K562 (cell line): ENCODE results near the gene MKNK2. TPM values are rescaled to one million over a fixed set of nuclear protein-coding genes. Genes with fewer than 3 reads are reported as not detected.

Experiments used
- ATAC-seq: fragments of 200-7000 bp; cut with Tn5 transposase; 3 replicates; pipeline ENCODE4 v1.9.1; 2020; ENCODE audit warnings: moderate library complexity
- BruUV-seq: library from RNA; stranded (reverse); fragments of 400-500 nt; replicated peaks from 2 replicates; lab custom pipeline; 2021; lab: Mats Ljungman, UMichigan
- CTCF ChIA-PET: fragments of 300-600 bp; formaldehyde crosslinking; extraction: SDS; loops from one replicate; lab custom pipeline; 2021; ENCODE audit warnings: low intra/inter-chr PET ratio; lab: Yijun Ruan, JAX
- POLR2A ChIA-PET: fragments of 300-600, 350-650 bp; sonication (Branson Sonifier 250); formaldehyde crosslinking; extraction: SDS; loops from one replicate; lab custom pipeline; 2021; ENCODE audit warnings: antibody characterized with exemption, inconsistent platforms; lab: Yijun Ruan, JAX
- DNase-seq, 4 experiments: peaks; one replicate each; pipeline versions ENCODE4 v3.0.0 to v3.0.0-alpha.2; 2011 to 2018; ENCODE audit warnings: low spot score in 3 of 4, mixed read lengths in 3 of 4; ENCODE audit errors: extremely low read depth in 1 of 4
- FAIRE-seq: peaks from 2 replicates; lab custom pipeline; 2011; peaks lifted over from hg19 to GRCh38; lab: Jason Lieb, UNC
- H2AFZ ChIP-seq: 2 replicates; pipeline ENCODE4 v1.6.0; 2011; ENCODE audit warnings: low read depth, low read length, control low read depth, inconsistent platforms
- H3K27ac ChIP-seq: fragments of 200-600 bp; 3 replicates; pipeline ENCODE4 v1.8.0; 2011; ENCODE audit warnings: low read depth, mild to moderate bottlenecking, control low read depth, inconsistent platforms, low read length, moderate library complexity, mixed read lengths; ENCODE audit errors: extremely low read depth
- H3K27me3 ChIP-seq, 2 experiments: fragments of 300-600 bp in 1 of 2; 2 replicates in 1 of 2; 3 replicates in 1 of 2; pipeline versions ENCODE4 v1.6.0 to v1.8.0; 2011; ENCODE audit warnings: inconsistent platforms in 2 of 2, low read length in 2 of 2, mild to moderate bottlenecking in 1 of 2, mixed read lengths in 1 of 2, moderate library complexity in 1 of 2; ENCODE audit not compliant: control insufficient read depth in 2 of 2, insufficient read depth in 2 of 2
- H3K36me3 ChIP-seq: fragments of 300-600 bp; 3 replicates; pipeline ENCODE4 v1.8.0; 2011; ENCODE audit warnings: mild to moderate bottlenecking, low read length, inconsistent platforms; ENCODE audit not compliant: control insufficient read depth, insufficient read depth
- H3K4me1 ChIP-seq, 2 experiments: fragments of 200-600 bp in 1 of 2; replicated peaks in 1 of 2; 2 replicates in 1 of 2; 3 replicates in 1 of 2; pipeline versions ENCODE4 v1.5.1 to v1.8.0; 2011; ENCODE audit warnings: inconsistent platforms in 2 of 2, low read length in 2 of 2, mild to moderate bottlenecking in 1 of 2, mixed read lengths in 1 of 2, moderate library complexity in 1 of 2; ENCODE audit not compliant: control insufficient read depth in 2 of 2, insufficient read depth in 2 of 2
- H3K4me2 ChIP-seq: 2 replicates; pipeline ENCODE4 v1.6.1; 2011; ENCODE audit warnings: low read length, control low read depth, inconsistent platforms, mixed read lengths; ENCODE audit not compliant: insufficient read depth
- H3K4me3 ChIP-seq: fragments of 200-600 bp; sonication (generic), shearing (Covaris generic); 2 replicates; pipeline ENCODE4 v1.5.1; 2016; ENCODE audit warnings: control low read depth, inconsistent platforms
- H3K79me2 ChIP-seq: fragments of 200-600 bp; 3 replicates; pipeline ENCODE4 v1.8.0; 2011; ENCODE audit warnings: low read length, inconsistent platforms; ENCODE audit not compliant: control insufficient read depth, insufficient read depth
- H3K9ac ChIP-seq, 2 experiments: 2 replicates each; pipeline versions ENCODE4 v1.6.0 to v1.6.1; 2011; ENCODE audit warnings: low read depth in 2 of 2, low read length in 2 of 2, control low read depth in 1 of 2, inconsistent platforms in 1 of 2, mild to moderate bottlenecking in 1 of 2, mixed read lengths in 1 of 2; ENCODE audit not compliant: insufficient read depth in 1 of 2
- H3K9me1 ChIP-seq: one replicate; pipeline ENCODE4 v1.6.0; 2011; ENCODE audit warnings: inconsistent platforms, mild to moderate bottlenecking, low read length, moderate library complexity; ENCODE audit not compliant: control insufficient read depth, insufficient read depth
- H3K9me3 ChIP-seq: replicated peaks from 2 replicates; pipeline ENCODE4 v1.5.1; 2011; ENCODE audit warnings: low read depth, low read length, inconsistent platforms; ENCODE audit not compliant: control insufficient read depth, insufficient read depth
- H4K20me1 ChIP-seq: replicated peaks from 2 replicates; pipeline ENCODE4 v1.6.1; 2011; ENCODE audit warnings: low read length, inconsistent platforms, mixed read lengths; ENCODE audit not compliant: control insufficient read depth, insufficient read depth
- CBFA2T2 ChIP-seq: fragments of 450-650 bp; conservative IDR thresholded peaks from 2 replicates; pipeline ENCODE4 v1.6.1; 2017; ENCODE audit warnings: mild to moderate bottlenecking
- CEBPB ChIP-seq: fragments of 450-650 bp; IDR thresholded peaks from 2 replicates; pipeline ENCODE4 v1.6.1; 2016; ENCODE audit warnings: missing genetic modification characterization, missing compliant biosample characterization
- MCM3 ChIP-seq: fragments of 450-650 bp; IDR thresholded peaks from 2 replicates; pipeline ENCODE4 v1.6.1; 2016
- MECOM ChIP-seq: fragments of 250-450 bp; sonication (Bioruptor Pico); IDR thresholded peaks from 2 replicates; pipeline ENCODE4 v1.8.0; 2022; ENCODE audit warnings: inconsistent platforms
- NFXL1 ChIP-seq: fragments of 450-650 bp; formaldehyde crosslinking; IDR thresholded peaks from 2 replicates; pipeline ENCODE4 v1.4.0; 2021; ENCODE audit warnings: mild to moderate bottlenecking
- NR2C1 ChIP-seq, 2 experiments: fragments of 450-650 bp; IDR thresholded peaks; 2 replicates each; pipeline ENCODE4 v1.6.1; 2017; ENCODE audit warnings: mild to moderate bottlenecking in 2 of 2, antibody characterized with exemption in 1 of 2, inconsistent platforms in 1 of 2, missing compliant biosample characterization in 1 of 2, missing genetic modification characterization in 1 of 2
- NR4A1 ChIP-seq, 2 experiments: fragments of 250-450 bp in 1 of 2; fragments of 450-650 bp in 1 of 2; sonication (Bioruptor Pico) in 1 of 2; IDR thresholded peaks; 2 replicates each; pipeline versions ENCODE4 v1.4.0 to v1.6.1; 2016 to 2020; ENCODE audit warnings: mild to moderate bottlenecking in 2 of 2, missing compliant biosample characterization in 1 of 2, missing genetic modification characterization in 1 of 2, moderate library complexity in 1 of 2
- POLR2G ChIP-seq: fragments of 200-400 bp; formaldehyde crosslinking; IDR thresholded peaks from 2 replicates; pipeline ENCODE4 v1.6.1; 2017; ENCODE audit warnings: low read depth, mild to moderate bottlenecking, antibody characterized with exemption, low read length, moderate library complexity
- RBFOX2 ChIP-seq: fragments of 200-400 bp; formaldehyde crosslinking; IDR thresholded peaks from 2 replicates; pipeline ENCODE4 v1.6.1; 2017; ENCODE audit warnings: low read depth, mild to moderate bottlenecking, low read length, moderate library complexity
- ZFX ChIP-seq: sonication (generic); formaldehyde crosslinking; IDR thresholded peaks from 2 replicates; pipeline ENCODE4 v1.8.0; 2022; ENCODE audit warnings: mild to moderate bottlenecking, missing genetic modification reagents, moderate library complexity
- ZNF583 ChIP-seq: fragments of 250-450 bp; sonication (Bioruptor Pico); IDR thresholded peaks from 2 replicates; pipeline ENCODE4 v1.4.0; 2020
- WGBS: fragments of 100-300 bp; shearing (Covaris generic); methylation state at CpG from one replicate; pipeline ENCODE4 v1.1.6; 2016; ENCODE audit warnings: low coverage, mixed read lengths; ENCODE audit not compliant: insufficient coverage; ENCODE audit errors: missing lambda C conversion rate; 5-methylcytosine and 5-hydroxymethylcytosine counted together
- in situ Hi-C: fragments of 300-500 bp; cut with MboI; formaldehyde crosslinking; loops from 4 replicates; pipeline ENCODE4 v1.15.0; 2018; ENCODE audit warnings: inconsistent platforms, mixed read lengths
- intact Hi-C: fragments of 100-400 bp; cut with micrococcal nuclease; formaldehyde crosslinking; loops from 2 replicates; pipeline ENCODE4 v1.14.2; 2022
- polyA plus RNA-seq, 8 experiments: library from polyadenylated mRNA; depleted of rRNA in 4 of 8; stranded (reverse) in 5 of 8; unstranded in 3 of 8; fragments of >200 nt; fragmentation: Nextera tagmentation in 2 of 8; fragmentation: Illumina TruSeq in 1 of 8; extraction: Ambion mirVana in 2 of 8; extraction: Trizol in 1 of 8; gene quantifications; 2 replicates each; pipeline versions ENCODE4 v1.2.1 to v1.2.3, GENCODE V29; 2011 to 2014; ENCODE audit warnings: inconsistent platforms in 1 of 8, missing spikeins in 1 of 8
- total RNA-seq, 7 experiments: library from RNA; depleted of rRNA in 6 of 7; stranded (reverse); fragments of >200 nt in 6 of 7; fragmentation: Illumina TruSeq in 2 of 7; extraction: Trizol in 2 of 7; gene quantifications; 2 replicates each; pipeline versions ENCODE4 v1.2.1 to v1.2.3, GENCODE V29; 2011 to 2021; ENCODE audit warnings: low replicate concordance in 1 of 7
- TF ChIP-seq, protein P1 (sequence below): fragments of 450-650 bp; IDR thresholded peaks from 2 replicates; pipeline ENCODE4 v1.6.1; 2016; ENCODE audit warnings: mild to moderate bottlenecking
- TF ChIP-seq, protein P2 (sequence below), 3 experiments: fragments of 200-800 bp in 1 of 3; sonication (Bioruptor generic) in 1 of 3; sonication (generic) in 1 of 3; formaldehyde crosslinking in 1 of 3; IDR thresholded peaks; 2 replicates each; pipeline versions ENCODE4 v1.6.1 to v1.8.0; 2016 to 2022; ENCODE audit warnings: mild to moderate bottlenecking in 2 of 3, missing compliant biosample characterization in 2 of 3, missing genetic modification characterization in 2 of 3, missing genetic modification reagents in 1 of 3

The MKNK2 gene
- total and polyA plus RNA-seq, 9 of the 15 experiments (the other 6 are each of a cell fraction or from before 2014, with no cell fraction given), result 5.1 to 191 (median 51.9) TPM

DNA sequence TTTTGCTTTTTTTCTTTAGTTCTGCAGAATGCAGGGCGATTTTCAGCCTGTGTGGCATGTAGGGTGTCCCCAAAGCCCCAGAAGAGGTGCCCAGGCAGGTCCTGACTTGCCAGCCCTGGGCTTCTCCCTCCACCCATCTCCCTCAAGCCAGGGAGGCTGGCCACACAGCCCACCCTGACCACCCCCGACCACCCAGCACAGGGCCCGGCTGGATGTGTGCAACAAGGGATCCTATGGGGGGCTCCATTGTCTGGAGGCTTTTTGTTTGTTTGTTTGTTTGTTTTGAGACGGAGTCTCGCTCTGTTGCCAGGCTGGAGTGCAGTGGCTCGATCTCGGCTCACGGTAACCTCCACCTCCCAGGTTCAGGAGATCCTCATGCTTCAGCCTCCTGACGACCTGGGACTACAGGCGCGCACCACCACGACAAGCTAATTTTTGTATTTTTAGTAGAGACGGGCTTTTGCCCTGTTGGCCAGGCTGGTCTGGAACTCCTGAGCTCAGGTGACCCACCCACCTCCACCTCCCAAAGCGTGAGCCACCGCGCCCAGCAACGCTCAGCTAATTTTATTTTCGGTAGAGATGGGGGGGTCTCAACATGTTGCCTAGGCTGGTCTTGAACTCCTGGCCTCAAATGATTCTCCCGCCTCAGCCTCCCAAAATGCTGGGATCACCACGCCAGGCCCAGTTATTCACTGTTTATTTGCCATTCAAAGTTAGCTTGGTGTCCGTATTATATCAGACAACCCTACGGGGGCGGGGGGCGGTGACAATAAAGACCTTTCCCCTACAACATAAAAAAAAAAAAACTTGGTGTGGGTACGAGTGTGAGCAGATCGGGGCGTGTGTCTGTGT, 7.8 kb upstream of the MKNK2 start (continued):
- no peak for TF ChIP-seq CBFA2T2
- no peak for TF ChIP-seq CEBPB
- TF ChIP-seq, protein P1, sequence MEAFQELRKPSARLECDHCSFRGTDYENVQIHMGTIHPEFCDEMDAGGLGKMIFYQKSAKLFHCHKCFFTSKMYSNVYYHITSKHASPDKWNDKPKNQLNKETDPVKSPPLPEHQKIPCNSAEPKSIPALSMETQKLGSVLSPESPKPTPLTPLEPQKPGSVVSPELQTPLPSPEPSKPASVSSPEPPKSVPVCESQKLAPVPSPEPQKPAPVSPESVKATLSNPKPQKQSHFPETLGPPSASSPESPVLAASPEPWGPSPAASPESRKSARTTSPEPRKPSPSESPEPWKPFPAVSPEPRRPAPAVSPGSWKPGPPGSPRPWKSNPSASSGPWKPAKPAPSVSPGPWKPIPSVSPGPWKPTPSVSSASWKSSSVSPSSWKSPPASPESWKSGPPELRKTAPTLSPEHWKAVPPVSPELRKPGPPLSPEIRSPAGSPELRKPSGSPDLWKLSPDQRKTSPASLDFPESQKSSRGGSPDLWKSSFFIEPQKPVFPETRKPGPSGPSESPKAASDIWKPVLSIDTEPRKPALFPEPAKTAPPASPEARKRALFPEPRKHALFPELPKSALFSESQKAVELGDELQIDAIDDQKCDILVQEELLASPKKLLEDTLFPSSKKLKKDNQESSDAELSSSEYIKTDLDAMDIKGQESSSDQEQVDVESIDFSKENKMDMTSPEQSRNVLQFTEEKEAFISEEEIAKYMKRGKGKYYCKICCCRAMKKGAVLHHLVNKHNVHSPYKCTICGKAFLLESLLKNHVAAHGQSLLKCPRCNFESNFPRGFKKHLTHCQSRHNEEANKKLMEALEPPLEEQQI, result no peak

- Histone ChIP-seq H3K36me3 (no peaks in the 10 kb centered on the region), H2AFZ (peak overlapping the region; percentile 23; the same call in 1 of the 2 replicates), H4K20me1 (no peaks in the 10 kb centered on the region), H3K4me3 (no peak overlapping the region), H3K4me1 (peaks cover 54 to 85% of the 10 kb centered on the region in 2 experiments), H3K27me3 (no peaks in the 10 kb centered on the region), H3K9me1 (no peaks in the 10 kb centered on the region), H3K4me2 (no peak overlapping the region), H3K27ac (peak overlapping the region; percentile 100), H3K9ac (peak overlapping the region; percentile 85 to 98; a peak in 3 of 4 replicates), H3K9me3 (no peaks in the 10 kb centered on the region), H3K79me2 (peaks cover 13% of the 10 kb centered on the region)
- intact Hi-C loops, result no loop called here
- WGBS, result 76% methylated on average over 18 of the region's 23 CpGs
- ChIA-PET POLR2A (interaction anchor here (0.6 to 6.8 kb wide), 2 partner anchors 10 to 1178 kb away, joined by 5 to 72 read pairs; no protein-coding TSS in a partner anchor), CTCF (no interaction called here)
- in situ Hi-C loops, result no loop called here
- no peak for FAIRE-seq
- BruUV-seq, result no TSS peak
- no peak for DNase-seq
- no peak for ATAC-seq
- TF ChIP-seq RBFOX2 (peak; percentile 32; the same call in 1 of the 2 replicates), POLR2G (peak; percentile 33; the same call in 1 of the 2 replicates), MCM3 (no peak), ZNF583 (peak; percentile 65; the same call in 1 of the 2 replicates), MECOM (peak; percentile 7; the same call in 1 of the 2 replicates), NR2C1 (IDR thresholded peaks at IDR 0.05) (peak; percentile 52; the same call in 1 of the 2 replicates), NR2C1 (tag; IDR thresholded peaks at IDR 0.05) (peak; percentile 38), NFXL1 (CRISPR knock-in tag) (0 out of 2 replicates have a peak, but pooled peaks have one; percentile 18), ZFX (peak; percentile 59), NR4A1 (CRISPR knock-in tag; IDR thresholded peaks at IDR 0.05) (no peak), NR4A1 (tag; IDR thresholded peaks at IDR 0.05) (0 out of 2 replicates have a peak, but pooled peaks have one; percentile 16)
- TF ChIP-seq, protein P2, sequence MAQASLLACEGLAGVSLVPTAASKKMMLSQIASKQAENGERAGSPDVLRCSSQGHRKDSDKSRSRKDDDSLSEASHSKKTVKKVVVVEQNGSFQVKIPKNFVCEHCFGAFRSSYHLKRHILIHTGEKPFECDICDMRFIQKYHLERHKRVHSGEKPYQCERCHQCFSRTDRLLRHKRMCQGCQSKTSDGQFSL (CRISPR knock-in tag; IDR thresholded peaks at IDR 0.05), result peak; percentile 62; the same call in 1 of the 2 replicates
- TF ChIP-seq, protein P2 (tag; IDR thresholded peaks at IDR 0.05), result no peak
Measured at GRCh38 chr19:2057484-2058469, 6.7 kb upstream of the MKNK2 start.
